HS-27A (cell line): ENCODE results near the gene NCAM2.

ENCODE experiments used
- DNase-seq: peaks from one replicate; pipeline ENCODE4 v3.0.0-alpha.2; 2012; ENCODE audit warnings: low read depth, missing footprints

NCAM2 gene

GRCh38 chr21:21175798-21176334, 177.7 kb downstream of the NCAM2 start:
- DNase-seq, result no peak

- DNase-seq, result no peak
These were observed 179.3 kb downstream of the NCAM2 start for GRCh38 chr21:21177353-21177986.

GRCh38 chr21:21179619-21180298, 181.6 kb downstream of the NCAM2 start:
- no peak for DNase-seq

- no peak for DNase-seq
These were observed 184.3 kb downstream of the NCAM2 start for GRCh38 chr21:21182401-21183010.

- DNase-seq, result no peak
These were observed 184.9 kb downstream of the NCAM2 start for GRCh38 chr21:21183092-21183491.

GRCh38 chr21:21184771-21185528, 186.7 kb downstream of the NCAM2 start:
- no peak for DNase-seq

- DNase-seq, result no peak
These were observed 189.4 kb downstream of the NCAM2 start for GRCh38 chr21:21187579-21187978.

- no peak for DNase-seq
These were observed 190.4 kb downstream of the NCAM2 start for GRCh38 chr21:21188513-21189195.

GRCh38 chr21:21195417-21195943, 197.3 kb downstream of the NCAM2 start:
- DNase-seq, result no peak

- DNase-seq, result no peak
These were observed 197.9 kb downstream of the NCAM2 start for GRCh38 chr21:21196087-21196486.

- no peak for DNase-seq
These were observed 198.6 kb downstream of the NCAM2 start for GRCh38 chr21:21196848-21197247.

GRCh38 chr21:21199342-21200102, 201.3 kb downstream of the NCAM2 start:
- DNase-seq, result no peak

GRCh38 chr21:21200103-21200938, 202.1 kb downstream of the NCAM2 start:
- peak; percentile 97 for DNase-seq

- no peak for DNase-seq
These were observed 202.9 kb downstream of the NCAM2 start for GRCh38 chr21:21200939-21201615.

GRCh38 chr21:21203822-21204339, 205.7 kb downstream of the NCAM2 start:
- no peak for DNase-seq

GRCh38 chr21:21204366-21204996, 206.3 kb downstream of the NCAM2 start:
- DNase-seq, result no peak

- no peak for DNase-seq
These were observed 207.4 kb downstream of the NCAM2 start for GRCh38 chr21:21205604-21206003.

GRCh38 chr21:21210552-21210951, 212.3 kb downstream of the NCAM2 start:
- DNase-seq, result no peak

- DNase-seq, result no peak
These were observed 215.1 kb downstream of the NCAM2 start for GRCh38 chr21:21213297-21213696.
